T-cell (primary cell): ENCODE results near the gene SELENOW. TPM values are rescaled to one million over a fixed set of nuclear protein-coding genes. Genes with fewer than 3 reads are reported as not detected.
"Not testable (repeated sequence)": the region's sequence is repeated elsewhere in the genome, so short reads cannot be mapped to it uniquely, and the experiment has no call there.

Experiments used
- ATAC-seq, 4 experiments: fragments of 200-7000 bp in 3 of 4; fragments of 150-1000 bp in 1 of 4; cut with Tn5 transposase; replicated peaks in 1 of 4; 1 replicate in 3 of 4; 2 replicates in 1 of 4; pipeline ENCODE4 v1.10.0; 2021; ENCODE audit warnings: moderate library complexity in 3 of 4, mild to moderate bottlenecking in 2 of 4, moderate number of reproducible peaks in 1 of 4
- CTCF ChIA-PET, 2 donors: fragments of 300-600 bp; sonication (Branson Sonifier 250); formaldehyde crosslinking; loops; one replicate each; lab custom pipeline; 2022; ENCODE audit warnings: antibody characterized with exemption in 2 of 2; lab: Charles Lee
- POLR2A ChIA-PET, 2 donors: fragments of 300-600 bp; sonication (Branson Sonifier 250); formaldehyde crosslinking; loops; one replicate each; lab custom pipeline; 2022; ENCODE audit warnings: antibody characterized with exemption in 2 of 2; lab: Charles Lee
- DNase-seq, 35 experiments: peaks; one replicate each; pipeline versions ENCODE4 v3.0.0 to v3.0.0-alpha.2; 2013 to 2023
- H3K27ac ChIP-seq: one replicate; pipeline ENCODE4 v1.5.1; 2013; ENCODE audit warnings: low read length
- H3K27me3 ChIP-seq, 2 experiments: replicated peaks in 1 of 2; 1 replicate in 1 of 2; 2 replicates in 1 of 2; pipeline versions ENCODE4 v1.6.1 to v1.7.0; 2013; ENCODE audit warnings: low read length in 1 of 2, mixed read lengths in 1 of 2; ENCODE audit not compliant: control insufficient read depth in 2 of 2, insufficient read depth in 2 of 2; ENCODE audit errors: extremely low read depth in 1 of 2
- H3K36me3 ChIP-seq, 2 donors: 1 replicate in 1 of 2; 2 replicates in 1 of 2; pipeline versions ENCODE4 v1.6.1 to v1.7.0; 2013; ENCODE audit warnings: low read length in 1 of 2; ENCODE audit not compliant: control insufficient read depth in 2 of 2, insufficient read depth in 1 of 2; ENCODE audit errors: extremely low read depth in 1 of 2
- H3K4me1 ChIP-seq, 2 experiments: 1 replicate in 1 of 2; 2 replicates in 1 of 2; pipeline versions ENCODE4 v1.6.1 to v1.7.0; 2013; ENCODE audit warnings: low read length in 2 of 2, mixed read lengths in 1 of 2; ENCODE audit not compliant: insufficient read depth in 2 of 2, control insufficient read depth in 1 of 2; ENCODE audit errors: extremely low read depth in 1 of 2
- H3K4me3 ChIP-seq, 2 donors: 1 replicate in 1 of 2; 2 replicates in 1 of 2; pipeline versions ENCODE4 v1.5.1 to v1.7.0; 2013; ENCODE audit warnings: mild to moderate bottlenecking in 2 of 2, low read length in 1 of 2, moderate library complexity in 1 of 2; ENCODE audit not compliant: control insufficient read depth in 1 of 2; ENCODE audit errors: extremely low read depth in 1 of 2
- H3K9me3 ChIP-seq: 2 replicates; pipeline ENCODE4 v1.7.0; 2013
- H3K27ac Mint-ChIP-seq, 2 donors: one replicate each; pipeline ENCODE4 v1.8.0; 2020 to 2021; ENCODE audit warnings: mild to moderate bottlenecking in 2 of 2, mixed read lengths in 2 of 2
- H3K27me3 Mint-ChIP-seq, 2 donors: one replicate each; pipeline ENCODE4 v1.8.0; 2021 to 2022; ENCODE audit warnings: mixed read lengths in 2 of 2
- H3K36me3 Mint-ChIP-seq: one replicate; pipeline ENCODE4 v1.8.0; 2021; ENCODE audit warnings: mixed read lengths
- H3K4me1 Mint-ChIP-seq, 3 donors: one replicate each; pipeline ENCODE4 v1.8.0; 2020 to 2022; ENCODE audit warnings: mixed read lengths in 3 of 3, mild to moderate bottlenecking in 1 of 3
- H3K4me3 Mint-ChIP-seq, 3 donors: one replicate each; pipeline ENCODE4 v1.8.0; 2020 to 2022; ENCODE audit warnings: mild to moderate bottlenecking in 3 of 3, mixed read lengths in 3 of 3, moderate library complexity in 3 of 3
- H3K9me3 Mint-ChIP-seq, 3 donors: one replicate each; pipeline ENCODE4 v1.8.0; 2020 to 2022; ENCODE audit warnings: mixed read lengths in 3 of 3
- WGBS: methylation state at CpG from one replicate; pipeline ENCODE4 v1.1.5; 2013; ENCODE audit warnings: missing lambda C conversion rate; ENCODE audit not compliant: insufficient coverage; 5-methylcytosine and 5-hydroxymethylcytosine counted together
- total RNA-seq, 35 experiments: library from RNA in 6 of 35; stranded (reverse) in 6 of 35; fragments of 120-200 nt in 1 of 35; gene quantifications; one replicate each; pipeline versions ENCODE4 v1.2.1 to v1.2.4 and lab custom pipeline; 2013 to 2026

The SELENOW gene
- total RNA-seq, 5 donors from 2014 or later (not counting 1 experiment from before 2014, with no cell fraction given): 91.5 to 111 (median 101) TPM

DNA sequence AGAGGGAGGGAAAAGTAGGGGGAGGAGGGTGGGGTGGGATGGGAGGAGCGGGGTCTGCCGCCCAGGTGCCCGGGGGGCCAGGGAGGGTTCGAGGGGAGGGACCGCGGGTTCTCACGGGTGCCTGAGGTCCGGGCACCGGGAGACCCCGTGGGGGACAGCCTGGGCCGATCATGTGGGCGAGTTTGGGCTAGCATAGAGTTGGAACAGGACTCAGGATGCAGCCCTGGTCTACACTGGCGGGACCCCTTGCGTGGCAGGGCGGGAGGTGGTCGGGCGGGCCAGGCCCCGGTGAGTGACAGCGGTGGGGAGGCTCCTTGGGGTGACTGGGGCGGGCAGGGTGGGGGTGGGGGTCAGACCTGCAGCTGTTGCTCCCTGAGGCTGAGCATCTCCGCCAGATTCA is 24.6 kb downstream of the SELENOW start:
- H3K27ac Mint-ChIP-seq, H3K36me3 ChIP-seq, CTCF ChIA-PET, H3K4me3 ChIP-seq, DNase-seq, H3K4me3 Mint-ChIP-seq, H3K4me1 ChIP-seq, H3K9me3 Mint-ChIP-seq, H3K36me3 Mint-ChIP-seq, H3K27me3 Mint-ChIP-seq, H3K27me3 ChIP-seq, H3K27ac ChIP-seq, ATAC-seq, POLR2A ChIA-PET, H3K9me3 ChIP-seq, H3K4me1 Mint-ChIP-seq: not testable (repeated sequence)
- 80% methylated on average over 12 of the region's 21 CpGs for WGBS

DNA sequence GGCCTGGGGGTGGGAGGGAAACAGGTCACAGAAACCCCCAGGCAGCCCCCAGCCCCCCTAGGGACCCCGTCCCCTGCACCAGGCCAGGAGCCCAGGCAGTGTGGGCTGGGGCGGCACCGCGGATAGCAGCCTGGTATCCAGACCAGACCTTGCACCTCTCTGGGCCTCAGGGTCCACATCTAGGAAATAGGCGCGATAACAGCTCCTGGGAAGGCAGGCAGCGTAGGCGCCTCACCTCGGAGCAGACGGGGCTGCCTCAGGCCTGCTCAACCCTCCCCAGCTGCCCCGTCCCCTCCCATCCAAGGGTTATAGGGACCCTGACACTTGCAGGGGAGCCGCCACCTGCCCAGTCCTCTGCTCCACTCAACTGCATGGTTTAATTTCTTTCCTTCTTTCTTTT is 25.2 kb downstream of the SELENOW start:
- H3K9me3 Mint-ChIP-seq, H3K27me3 ChIP-seq, H3K4me1 ChIP-seq, H3K4me1 Mint-ChIP-seq, H3K4me3 ChIP-seq, H3K4me3 Mint-ChIP-seq, H3K9me3 ChIP-seq, H3K27ac Mint-ChIP-seq, H3K27me3 Mint-ChIP-seq, POLR2A ChIA-PET, H3K27ac ChIP-seq, H3K36me3 ChIP-seq, CTCF ChIA-PET, ATAC-seq, DNase-seq, H3K36me3 Mint-ChIP-seq: not testable (repeated sequence)
- WGBS: no CpG with 5 or more reads among the region's 12 CpGs

DNA sequence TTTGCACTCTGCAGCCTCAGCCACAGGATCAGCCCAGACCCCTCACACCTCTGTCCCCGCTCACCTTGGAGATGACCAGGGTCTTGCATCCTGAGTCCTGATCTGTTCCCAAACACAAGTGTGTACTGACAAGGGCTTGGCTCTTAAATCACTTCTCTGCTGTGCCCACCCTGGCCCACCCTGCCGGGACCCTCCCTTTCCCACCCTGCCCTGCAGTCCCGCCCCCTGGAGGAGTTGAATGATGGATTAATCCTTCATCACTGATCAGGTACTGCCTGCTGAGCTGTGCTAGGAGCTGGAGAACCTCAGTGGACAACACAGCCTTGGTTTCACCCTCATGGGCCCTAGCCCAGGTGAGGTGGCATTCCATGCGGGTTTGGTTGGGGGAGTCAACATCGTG is 25.9 kb downstream of the SELENOW start, which contains the start of gene TPRX1:
Gene TPRX1 (minus strand): TSS at position 101 of the 400 bp plus-strand sequence. CDS start 12 bp downstream, at position 89.
- H3K4me3 Mint-ChIP-seq, ATAC-seq, DNase-seq, POLR2A ChIA-PET, H3K9me3 Mint-ChIP-seq, CTCF ChIA-PET, H3K27ac Mint-ChIP-seq, H3K9me3 ChIP-seq, H3K36me3 ChIP-seq, H3K27ac ChIP-seq, H3K27me3 Mint-ChIP-seq, H3K4me3 ChIP-seq, H3K27me3 ChIP-seq, H3K36me3 Mint-ChIP-seq, H3K4me1 Mint-ChIP-seq, H3K4me1 ChIP-seq: not testable (repeated sequence)
- WGBS: 100% methylated on average over 1 of the region's 5 CpGs

DNA sequence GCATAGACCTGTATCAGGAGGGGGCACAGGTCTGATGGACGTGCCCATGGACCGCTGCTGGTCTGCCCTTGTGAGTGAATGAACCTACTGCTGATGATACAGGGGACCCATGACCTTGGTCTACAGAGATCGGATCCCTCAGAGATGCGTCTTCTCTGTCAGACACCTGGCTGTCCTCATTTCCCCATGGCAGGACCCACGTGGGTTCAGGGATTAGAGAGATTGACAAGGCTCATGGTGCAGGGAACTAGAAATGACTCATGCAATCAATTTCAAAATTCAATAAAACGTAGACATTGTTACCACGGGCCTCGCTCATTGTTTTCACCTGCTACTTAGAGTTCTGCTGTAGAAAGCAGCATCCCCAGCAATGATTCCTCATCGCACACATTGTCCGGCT is 26.8 kb downstream of the SELENOW start:
- Histone ChIP-seq H3K4me3 (no peak overlapping the region), H3K27me3 (no peaks in the 10 kb centered on the region), H3K4me1 (no peaks in the 10 kb centered on the region), H3K36me3 (no peaks in the 10 kb centered on the region), H3K9me3 (no peaks in the 10 kb centered on the region), H3K27ac (no peak overlapping the region)
- Mint-ChIP-seq H3K27ac (no peak overlapping the region), H3K4me3 (no peak overlapping the region), H3K4me1 (no peaks in the 10 kb centered on the region), H3K36me3 (peaks cover 4% of the 10 kb centered on the region), H3K9me3 (peaks cover 0 to 5% (median 5%) of the 10 kb centered on the region in 3 donors), H3K27me3 (no peaks in the 10 kb centered on the region)
- POLR2A ChIA-PET: no interaction called here
- DNase-seq: no peak
- 80% methylated on average over 6 of the region's 10 CpGs for WGBS
- no peak for ATAC-seq
- CTCF ChIA-PET: no interaction called here

DNA sequence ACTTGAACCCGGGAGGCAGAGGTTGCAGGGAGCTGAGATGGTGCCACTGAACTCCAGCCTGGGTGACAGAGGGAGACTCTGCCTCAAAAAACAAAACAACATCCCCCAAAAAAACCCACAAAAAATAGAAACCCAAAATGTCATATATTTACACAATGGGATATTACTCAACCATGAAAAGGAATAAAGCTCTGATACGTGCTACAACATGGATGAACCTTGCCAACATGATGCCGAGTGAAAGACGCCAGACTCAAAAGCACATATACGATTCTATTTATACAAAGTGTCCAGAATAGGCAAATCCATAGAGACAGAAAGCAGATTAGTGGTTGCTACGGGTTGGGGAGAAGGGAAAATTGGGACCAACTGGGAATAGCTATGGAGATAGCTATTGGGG is 27.9 kb downstream of the SELENOW start:
- DNase-seq (no peak), ATAC-seq (no peak)
- WGBS: 81% methylated on average over 3 of the region's 6 CpGs
- Mint-ChIP-seq H3K4me3 (no peak overlapping the region), H3K9me3 (no peaks in the 10 kb centered on the region), H3K4me1 (no peaks in the 10 kb centered on the region), H3K27ac (no peak overlapping the region), H3K27me3 (peaks cover 0 to 2% of the 10 kb centered on the region in 2 donors), H3K36me3 (no peaks in the 10 kb centered on the region)
- Histone ChIP-seq H3K36me3 (no peaks in the 10 kb centered on the region), H3K4me1 (no peaks in the 10 kb centered on the region), H3K9me3 (no peaks in the 10 kb centered on the region), H3K27me3 (no peaks in the 10 kb centered on the region), H3K27ac (no peak overlapping the region), H3K4me3 (no peak overlapping the region)
- ChIA-PET POLR2A (no interaction called here), CTCF (no interaction called here)

DNA sequence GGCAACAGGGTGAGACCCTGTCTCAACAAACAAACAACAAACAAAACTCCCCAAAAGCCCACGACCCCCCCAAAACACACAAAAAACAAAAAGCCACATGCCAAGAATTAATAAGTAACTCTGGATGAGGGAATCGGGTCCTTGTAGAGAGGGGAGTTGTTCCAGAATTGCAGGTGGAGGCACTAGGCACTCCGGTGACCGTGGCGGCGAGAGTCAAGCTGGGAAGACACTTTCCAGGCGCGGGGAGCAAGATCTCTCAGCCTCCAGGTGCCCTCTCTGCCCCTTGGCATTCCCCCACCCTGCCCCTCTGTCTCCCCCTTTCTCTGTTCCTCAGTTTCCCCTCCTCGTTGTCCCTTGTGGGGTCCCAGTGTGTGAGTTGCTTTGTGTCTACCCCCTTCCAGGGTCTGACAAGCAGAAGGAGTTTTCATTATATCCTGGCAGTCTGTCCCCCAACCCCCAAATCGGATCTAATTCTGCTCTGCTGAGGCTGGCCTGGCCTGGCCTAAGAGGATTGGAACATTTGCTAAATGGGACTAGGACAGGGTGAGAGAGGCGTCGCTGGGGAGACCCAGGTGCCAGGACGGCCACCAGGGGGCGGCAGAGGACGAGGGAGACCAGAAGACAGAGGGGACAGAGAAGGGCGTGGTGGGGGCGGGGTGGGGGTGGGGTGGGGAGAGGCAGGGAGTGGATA is 34.9 kb downstream of the SELENOW start:
- H3K4me1 Mint-ChIP-seq: no peaks in the 10 kb centered on the region
- H3K27me3 Mint-ChIP-seq: peaks cover 12 to 17% of the 10 kb centered on the region in 2 donors
- H3K9me3 ChIP-seq: no peaks in the 10 kb centered on the region
- H3K27ac ChIP-seq: no peak overlapping the region
- no peaks in the 10 kb centered on the region for H3K36me3 Mint-ChIP-seq
- H3K9me3 Mint-ChIP-seq: no peaks in the 10 kb centered on the region
- H3K36me3 ChIP-seq: no peaks in the 10 kb centered on the region
- ATAC-seq: peak; percentile 54 to 74 (median 67)
- CTCF ChIA-PET: interaction anchor here in 1 of 2 donors (0.6 kb wide), 1 partner anchor 53 kb away, joined by 3 read pairs; no protein-coding TSS in a partner anchor
- peaks cover 0 to 19% of the 10 kb centered on the region in 2 experiments for H3K27me3 ChIP-seq
- WGBS: 50% methylated on average over 2 of the region's 17 CpGs
- DNase-seq: peak; percentile 36 to 80 (median 63)
- no peak overlapping the region for H3K4me3 ChIP-seq
- POLR2A ChIA-PET: no interaction called here
- H3K27ac Mint-ChIP-seq: no peak overlapping the region
- H3K4me1 ChIP-seq: peaks cover 0 to 2% of the 10 kb centered on the region in 2 experiments
- no peak overlapping the region for H3K4me3 Mint-ChIP-seq
